HuH-7.5 (cell line): ENCODE measurements around the gene RASA3.
"Not testable (repeated sequence)": the region's sequence is repeated elsewhere in the genome, so short reads cannot be mapped to it uniquely, and the experiment has no call there.

Experiments used
- DNase-seq: peaks from one replicate; pipeline ENCODE4 v3.0.0; 2011; ENCODE audit warnings: low spot score

Gene RASA3

DNA sequence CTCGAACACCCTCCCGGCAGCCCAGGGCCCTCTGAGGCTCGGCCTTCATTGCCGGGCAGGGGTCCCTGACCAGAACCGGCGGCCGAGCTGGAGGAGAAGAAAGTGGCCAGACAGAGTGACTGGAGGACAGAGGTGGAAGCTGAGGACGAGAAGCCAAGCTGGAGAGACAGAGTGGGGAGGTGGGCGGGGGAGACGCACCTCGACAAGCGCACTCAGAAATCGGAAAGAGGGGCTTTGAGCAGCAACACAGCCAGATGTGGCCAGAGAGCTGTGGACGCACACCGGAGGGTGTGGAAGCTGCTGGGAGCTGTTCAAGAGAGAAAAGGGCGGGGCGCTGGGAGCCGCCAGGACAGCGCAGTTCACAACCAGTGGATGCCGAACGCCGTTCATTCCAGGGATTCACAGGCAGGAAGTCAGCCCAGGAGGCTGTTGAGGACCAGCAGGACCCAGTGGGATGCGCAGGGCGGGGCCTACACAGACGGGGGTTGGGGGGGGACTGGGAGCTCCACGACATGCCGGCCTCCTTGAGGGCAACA lies 130.3 kb downstream of the RASA3 start:
- no peak for DNase-seq

DNA sequence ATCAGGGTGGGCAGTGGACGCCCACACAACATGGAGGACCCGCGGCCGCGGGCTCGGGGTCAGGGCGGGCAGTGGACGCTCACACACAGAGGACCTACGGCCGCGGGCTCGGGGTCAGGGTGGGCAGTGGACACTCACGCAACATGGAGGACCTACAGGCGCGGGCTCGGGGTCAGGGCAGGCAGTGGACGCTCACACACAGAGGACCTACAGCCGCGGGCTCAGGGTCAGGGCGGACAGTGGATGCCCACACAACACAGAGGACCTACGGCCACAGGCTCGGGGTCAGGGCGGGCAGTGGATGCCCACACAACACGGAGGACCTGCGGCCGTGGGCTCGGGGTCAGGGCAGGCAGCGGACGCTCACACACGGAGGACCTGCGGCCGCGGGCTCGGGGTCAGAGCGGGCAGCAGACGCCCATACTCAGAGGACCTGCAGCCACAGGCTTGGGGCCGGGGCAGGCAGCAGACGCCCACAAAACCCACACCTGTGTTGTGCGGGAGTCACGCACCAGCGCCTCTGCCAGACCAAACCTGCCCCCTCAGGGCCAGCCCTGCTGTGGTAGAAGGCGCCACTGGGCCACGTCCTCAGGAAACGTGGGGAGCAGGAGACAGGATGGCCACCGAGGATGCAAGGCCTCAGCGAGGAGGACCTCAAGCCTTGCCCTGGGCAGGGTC lies 131.0 kb downstream of the RASA3 start:
- DNase-seq: no peak

DNA sequence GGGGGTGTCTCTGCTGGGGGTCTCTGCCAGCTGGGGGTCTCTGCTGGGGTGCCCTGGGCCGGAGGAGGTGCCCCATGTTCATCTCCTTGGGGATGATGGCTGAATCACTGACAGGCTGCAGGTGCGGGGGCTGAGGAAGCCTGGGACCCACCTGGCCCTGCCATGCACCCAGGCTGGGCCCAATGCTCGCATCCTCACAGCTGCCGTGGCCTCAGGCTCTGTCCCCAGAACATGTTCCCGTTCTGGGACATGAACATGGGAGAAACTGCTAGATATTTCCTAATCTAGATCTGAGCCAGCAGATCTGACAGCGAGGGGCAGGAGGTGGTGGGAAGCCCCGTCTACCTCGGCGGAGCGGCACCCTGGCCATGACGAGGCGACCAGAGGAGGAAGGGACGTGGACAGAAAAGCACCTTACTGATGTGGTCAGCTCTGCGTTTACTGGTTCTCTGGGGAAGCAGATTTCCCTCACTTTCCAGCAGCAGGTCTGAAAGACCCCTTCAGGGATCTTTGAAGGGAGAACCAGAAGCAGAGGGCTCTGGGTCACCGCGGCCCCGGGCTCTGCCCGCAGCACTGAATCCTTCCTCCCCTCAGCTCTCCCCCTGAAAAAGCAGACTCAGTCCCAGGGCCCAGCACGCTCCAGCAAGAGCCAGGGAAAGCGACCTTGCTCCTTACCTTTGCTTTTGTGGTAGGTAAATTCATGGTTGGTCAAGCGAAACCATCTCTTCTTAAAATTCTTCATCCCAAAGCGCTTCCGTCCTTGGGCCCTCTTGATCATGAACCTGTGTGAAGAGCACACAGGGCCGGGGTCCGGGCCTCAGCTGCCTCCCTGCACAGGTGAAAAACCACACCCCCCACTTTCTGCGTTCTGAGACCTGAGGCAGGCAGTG lies 132.0 kb downstream of the RASA3 start:
- DNase-seq: no peak

DNA sequence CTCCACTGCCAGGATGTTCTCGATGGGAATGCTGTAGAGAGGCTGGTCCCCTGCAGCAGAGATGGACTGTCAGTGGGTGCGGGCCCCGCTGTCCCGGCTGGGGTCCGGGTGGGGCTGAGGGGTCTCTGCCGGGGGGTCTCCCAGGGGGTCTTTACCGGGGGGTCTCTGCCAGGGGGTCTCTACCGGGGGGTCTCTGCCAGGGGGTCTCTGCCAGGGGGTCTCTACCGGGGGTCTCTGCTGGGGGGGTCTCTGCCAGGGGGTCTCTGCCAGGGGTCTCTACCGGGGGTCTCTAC lies 132.9 kb downstream of the RASA3 start:
- no peak for DNase-seq

DNA sequence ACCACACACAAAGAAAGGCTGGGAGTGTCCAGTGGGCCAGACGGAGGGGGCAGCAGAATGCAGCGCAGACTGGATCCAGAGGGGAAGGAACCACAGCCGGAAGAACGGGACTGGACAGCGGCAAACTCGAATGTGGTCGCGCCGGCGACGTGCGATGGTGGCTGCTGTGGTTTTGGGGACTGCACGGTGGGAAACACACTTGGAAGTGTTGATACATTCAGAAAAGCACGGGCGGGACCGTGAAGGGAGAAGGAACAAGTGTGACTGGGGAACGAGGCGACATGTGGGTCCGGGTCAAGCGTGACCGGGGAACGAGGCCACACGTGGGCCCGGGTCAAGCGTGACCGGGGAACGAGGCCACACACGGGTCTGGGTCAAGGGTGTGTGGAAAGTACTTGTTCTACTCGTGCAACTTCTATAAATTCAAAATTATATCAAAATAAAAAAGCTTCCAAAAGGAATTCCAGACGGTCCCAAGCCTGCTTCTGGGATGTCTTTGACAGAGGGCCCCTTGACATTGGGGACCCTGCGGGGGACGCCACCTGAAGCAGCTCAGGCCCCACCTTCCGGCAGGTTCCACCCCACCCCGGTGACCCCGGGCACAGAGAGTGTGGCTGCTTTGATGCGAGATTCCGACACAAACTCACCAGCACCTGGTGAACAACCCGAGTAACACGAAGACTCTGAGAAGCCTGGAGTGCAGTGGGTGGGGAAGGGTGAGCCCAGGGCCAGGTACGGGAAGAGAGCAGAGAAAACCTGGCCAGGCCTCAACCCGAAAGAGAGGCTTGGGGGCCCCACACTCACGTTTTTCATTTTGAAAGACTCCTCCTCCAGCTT lies 133.4 kb downstream of the RASA3 start:
- DNase-seq: no peak

DNA sequence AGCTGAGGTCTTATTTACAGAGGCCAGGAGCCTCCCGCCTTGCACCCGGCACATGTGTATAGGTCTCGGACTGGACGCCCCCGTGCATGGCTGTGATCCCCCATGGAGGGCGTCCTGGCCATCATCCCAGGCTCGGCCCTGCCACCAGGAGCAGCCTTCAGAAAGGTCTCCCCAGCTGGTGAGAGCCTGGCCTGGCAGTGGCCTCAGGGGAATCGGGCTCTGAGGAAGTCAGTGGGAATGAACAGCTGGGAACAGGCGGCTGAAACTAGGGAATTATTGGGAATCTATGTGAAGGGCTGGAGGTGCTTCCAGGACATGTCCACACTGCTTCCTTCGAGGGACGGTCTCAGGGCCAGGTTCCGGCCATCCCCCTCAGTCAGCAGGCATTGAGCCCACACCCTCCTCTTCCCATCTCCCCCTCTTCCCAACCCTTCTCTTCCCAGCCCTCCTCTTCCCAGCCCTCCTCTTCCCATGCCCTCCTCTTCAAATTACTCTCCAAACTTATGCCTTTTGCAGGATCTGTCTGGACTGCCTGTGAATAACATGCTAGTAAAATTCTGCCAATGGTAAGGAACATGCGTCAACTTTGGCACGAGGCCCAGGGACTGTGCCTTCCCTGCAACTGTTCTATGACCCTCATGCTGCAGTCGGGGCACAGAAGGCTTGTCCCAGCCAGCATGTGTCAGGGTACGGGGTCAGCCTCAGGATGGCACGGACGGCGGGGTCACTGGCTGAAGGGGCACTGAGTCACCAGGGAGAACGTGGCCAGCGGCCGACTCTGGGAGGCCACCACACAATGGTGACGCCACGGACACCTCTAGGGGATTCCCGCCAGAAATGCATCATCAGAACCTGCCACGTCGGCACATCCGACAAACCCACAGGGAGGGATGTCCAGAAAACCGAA lies 134.3 kb downstream of the RASA3 start:
- no peak for DNase-seq

DNA sequence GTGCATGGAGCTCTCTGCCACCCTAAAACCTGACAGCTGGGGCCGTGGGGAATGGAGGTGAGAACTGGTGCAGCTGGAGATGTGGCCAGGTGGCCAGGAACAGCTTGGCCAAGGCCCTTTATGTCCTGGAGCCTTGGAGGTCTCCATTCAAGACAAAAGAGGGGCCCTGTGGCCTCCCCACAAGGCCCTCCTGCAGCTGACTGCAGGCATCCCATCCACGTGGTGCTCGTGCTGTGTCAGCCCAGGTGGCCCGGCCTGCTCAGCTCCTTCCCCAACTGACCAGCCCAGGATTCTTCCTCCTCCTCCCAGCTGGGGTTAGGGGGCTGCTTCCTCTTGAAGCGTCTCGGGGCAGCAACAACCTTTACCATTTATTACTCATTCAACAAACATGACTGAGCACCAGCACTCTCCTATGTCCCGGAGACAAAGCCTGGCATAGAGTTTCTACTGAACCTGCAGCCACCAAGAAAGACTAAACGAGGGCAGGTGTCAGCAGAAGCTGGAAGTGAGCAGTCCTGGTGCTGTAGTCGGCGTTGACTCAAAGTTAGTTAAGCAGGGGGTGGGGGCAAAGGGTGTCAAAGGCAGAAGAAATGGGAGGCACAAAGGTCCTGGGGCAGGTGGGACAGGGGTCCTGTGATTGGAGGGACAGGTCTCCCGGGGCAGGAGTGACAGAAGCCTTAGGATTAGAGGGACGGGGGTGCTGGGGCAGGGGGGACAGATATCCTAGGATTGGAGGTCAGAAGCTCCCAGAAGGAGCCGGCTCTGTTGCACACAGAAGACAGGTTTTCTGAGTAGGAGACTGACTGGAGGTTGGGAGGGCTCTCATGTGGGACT lies 135.3 kb downstream of the RASA3 start:
- DNase-seq: no peak

DNA sequence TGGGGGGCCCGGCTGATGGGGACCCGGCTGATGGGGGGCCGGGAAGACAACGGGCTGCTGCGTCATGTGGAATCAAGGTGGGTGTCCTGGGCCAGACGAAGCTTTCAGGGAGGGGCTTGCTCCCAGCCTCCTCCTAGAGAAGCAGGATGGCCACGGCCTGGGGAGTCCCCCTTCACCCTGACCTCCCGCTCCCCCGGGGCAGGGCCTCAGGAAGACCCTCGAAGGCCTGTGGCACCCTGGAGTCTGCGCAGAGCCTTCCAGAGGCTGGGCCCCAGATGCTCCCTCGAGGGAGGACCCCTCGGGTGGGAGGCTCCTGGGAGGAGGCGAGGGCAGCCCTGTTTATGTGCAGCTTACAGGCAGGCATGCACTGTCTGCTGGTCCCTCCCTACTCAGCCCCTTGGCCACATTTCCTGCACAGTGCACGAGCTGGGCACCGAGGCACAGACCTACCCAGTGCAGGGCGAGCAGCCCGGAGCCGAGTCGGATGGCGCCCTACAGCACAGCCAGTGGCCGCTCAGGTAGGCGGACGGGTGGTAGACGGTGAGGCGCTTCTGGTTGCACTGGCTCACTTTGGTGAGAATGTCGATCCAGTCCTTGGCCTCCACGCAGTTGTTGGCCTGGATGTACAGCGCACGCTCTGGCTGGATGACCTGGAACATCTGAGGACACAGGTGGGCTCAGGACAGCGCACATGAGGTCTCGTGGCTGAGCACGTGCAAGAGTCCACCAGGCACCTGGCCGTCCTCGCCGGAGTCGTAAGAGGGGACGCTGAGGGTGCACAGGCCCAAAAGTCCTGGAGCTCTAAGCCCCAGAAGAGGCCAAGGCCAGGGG lies 136.1 kb downstream of the RASA3 start:
- DNase-seq: no peak

DNA sequence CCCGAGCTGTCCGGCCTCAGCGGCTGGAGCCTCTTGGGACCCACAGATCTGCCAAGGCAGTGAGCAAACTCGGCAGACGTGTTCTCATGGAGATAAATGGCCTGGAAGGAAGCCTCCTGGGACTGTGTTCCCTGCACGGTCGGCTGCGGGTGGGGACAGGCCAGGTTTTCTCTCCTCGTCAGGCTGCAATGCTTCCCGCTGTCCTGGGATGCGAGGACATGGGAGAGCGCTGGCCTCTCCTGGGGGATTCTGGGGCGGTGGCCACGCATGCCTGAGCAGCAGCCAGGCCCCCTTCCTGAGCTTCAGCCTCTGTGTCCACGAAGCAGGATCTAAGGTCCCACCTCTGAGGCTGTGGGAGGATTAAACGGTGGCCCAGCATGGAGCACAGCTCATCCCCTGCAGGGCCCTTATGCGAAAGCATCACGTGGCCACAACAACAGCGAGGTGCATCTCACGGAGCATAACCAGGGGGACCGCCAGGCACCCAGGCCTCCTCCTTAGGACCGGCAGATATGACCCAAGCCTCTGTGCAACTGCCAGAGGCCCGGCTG lies 137.3 kb downstream of the RASA3 start:
- DNase-seq: no peak

DNA sequence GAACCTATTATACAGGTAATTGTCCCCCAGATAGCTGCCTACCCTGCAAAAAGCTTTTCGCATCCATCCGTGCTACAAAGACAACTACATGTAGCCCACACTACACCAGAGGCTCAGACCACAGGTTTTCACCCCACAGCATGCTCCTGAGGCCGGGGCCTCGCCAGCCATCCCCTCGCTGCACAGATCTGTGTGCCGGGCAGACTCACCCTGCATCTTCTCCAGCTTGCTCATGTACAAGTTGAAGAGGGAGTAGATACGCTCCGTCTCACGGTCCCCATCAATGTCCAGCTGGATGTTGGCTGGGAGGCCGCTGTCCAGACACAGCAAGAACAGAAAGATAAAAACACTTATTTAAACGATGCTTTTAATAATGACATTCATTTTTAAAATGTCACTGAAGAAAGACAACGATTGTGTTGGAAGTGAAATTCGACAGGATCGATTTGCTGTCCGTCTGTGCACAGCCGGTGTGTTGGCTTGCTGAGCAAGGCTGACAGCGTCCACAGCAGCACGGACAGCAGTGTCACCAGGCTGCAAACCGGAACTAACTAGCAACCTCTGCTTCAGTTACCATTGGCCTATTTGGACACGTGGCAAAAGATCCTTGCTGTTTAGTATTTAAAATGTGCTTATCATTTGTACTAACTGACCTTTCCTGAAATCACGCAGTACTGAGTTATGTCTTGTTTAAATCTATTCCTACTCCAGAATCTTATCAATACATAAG lies 140.0 kb downstream of the RASA3 start:
- DNase-seq: no peak

DNA sequence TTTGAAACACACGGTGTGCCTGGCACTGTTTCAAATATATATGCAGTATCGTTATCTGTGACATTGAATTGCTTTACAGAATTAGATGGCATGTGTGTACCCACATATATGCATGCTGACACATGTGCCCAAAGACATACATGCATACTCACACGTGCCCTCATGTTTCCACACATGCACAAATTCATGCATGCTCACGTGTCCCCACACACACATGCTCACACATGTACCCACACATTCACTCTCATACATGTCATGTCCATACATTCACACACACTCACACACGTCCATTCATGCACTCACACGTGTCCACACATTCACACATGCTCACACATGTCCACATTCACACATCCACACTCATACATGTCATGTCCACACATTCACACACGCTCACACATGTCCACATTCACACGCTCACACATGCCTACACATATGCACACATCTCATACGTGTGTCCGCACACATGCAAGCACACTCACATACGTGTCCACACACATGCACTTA lies 140.7 kb downstream of the RASA3 start:
- DNase-seq: no peak

DNA sequence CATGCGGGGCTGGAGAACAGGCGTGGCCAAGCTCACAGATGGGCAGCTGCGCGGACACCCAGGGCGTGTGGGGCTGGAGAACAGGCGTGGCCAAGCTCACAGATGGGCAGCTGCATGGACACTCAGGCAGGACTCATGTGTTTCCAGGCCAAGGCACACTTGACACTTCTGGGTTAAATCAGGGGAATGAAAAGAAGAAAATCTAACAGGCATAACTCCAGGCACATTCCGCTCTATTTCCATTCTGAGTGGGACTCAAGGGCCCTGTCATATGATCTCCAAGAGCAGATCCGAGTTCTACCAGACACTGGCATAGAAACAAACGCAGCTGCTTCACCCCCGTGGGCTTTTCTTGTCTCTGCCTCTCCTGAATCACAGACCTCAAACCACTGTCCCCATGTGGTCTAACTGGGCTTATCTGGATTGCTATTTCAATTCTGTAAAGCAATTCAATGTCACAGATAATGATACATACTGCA lies 141.2 kb downstream of the RASA3 start:
- DNase-seq: no peak

DNA sequence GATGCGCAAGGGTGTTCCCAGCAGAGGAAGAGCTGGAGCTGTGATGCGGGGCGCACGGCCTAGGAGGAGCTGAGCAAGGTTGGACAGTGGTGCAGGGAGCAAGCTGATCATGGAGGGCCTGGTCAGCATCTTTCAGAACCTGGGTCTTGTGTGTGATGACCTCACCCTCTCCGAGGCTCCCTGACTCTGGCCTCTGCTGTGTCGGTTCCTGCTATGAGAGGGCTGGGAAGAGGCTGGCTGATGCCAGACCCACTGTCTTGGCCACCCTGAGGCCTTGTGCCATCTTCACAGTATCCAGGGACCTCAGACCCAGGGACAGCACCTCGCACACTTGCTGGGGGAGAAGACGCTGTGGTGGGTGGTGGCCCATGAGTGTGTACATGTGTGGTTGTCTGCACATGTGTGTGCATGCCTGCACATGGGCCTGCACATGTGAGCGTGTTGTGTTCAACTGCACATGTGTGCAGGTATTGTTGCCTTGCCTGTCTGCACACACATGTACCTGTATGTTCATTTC lies 142.0 kb downstream of the RASA3 start:
- DNase-seq: no peak

DNA sequence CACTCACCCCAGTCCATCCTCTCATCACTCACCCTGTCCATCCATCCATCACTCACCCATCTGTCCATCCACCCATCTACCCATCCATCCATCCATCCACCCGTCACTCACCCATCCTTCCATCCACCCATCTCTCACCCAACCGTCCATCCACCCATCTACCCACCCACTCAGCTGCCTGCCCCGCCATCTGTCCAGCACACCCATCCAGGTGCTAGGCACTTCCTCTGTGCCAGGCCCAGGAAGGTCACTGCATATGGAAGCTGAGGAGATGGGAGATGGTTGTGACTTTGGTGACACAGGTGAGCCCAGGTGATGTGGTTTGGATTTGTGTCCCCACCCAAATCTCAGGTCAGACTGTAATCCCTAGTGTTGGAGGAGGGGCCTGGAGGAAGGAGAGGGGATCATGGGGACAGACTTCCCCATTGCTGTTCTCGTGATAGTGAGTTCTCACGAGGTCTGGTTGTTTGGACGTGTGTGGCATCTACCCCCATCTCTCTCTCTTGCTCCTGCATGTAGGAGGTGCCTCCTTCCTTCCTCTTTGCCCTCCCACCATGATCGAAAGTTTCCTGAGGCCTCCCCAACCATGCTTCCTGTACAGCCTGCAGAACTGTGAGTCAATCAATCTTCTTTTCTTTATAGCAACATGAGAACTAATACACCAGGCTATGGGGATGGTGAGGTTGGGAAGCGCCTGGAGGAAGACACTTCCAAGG lies 142.7 kb downstream of the RASA3 start:
- DNase-seq: no peak

DNA sequence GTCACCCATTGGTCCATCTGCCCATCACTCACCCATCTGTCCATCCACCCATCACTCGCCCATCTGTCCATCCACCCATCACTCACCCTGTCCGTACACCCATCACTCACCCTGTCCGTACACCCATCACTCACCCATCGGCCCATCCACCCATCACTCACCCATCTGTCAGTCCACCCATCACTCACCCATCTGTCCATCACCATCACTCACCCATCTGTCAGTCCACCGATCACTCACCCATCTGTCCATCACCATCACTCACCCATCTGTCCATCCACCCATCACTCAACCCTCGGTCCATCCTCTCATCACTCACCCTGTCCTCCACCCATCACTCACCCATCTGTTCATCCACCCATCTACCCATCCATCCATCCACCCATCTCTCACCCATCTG lies 143.6 kb downstream of the RASA3 start:
- not testable (repeated sequence) for DNase-seq

DNA sequence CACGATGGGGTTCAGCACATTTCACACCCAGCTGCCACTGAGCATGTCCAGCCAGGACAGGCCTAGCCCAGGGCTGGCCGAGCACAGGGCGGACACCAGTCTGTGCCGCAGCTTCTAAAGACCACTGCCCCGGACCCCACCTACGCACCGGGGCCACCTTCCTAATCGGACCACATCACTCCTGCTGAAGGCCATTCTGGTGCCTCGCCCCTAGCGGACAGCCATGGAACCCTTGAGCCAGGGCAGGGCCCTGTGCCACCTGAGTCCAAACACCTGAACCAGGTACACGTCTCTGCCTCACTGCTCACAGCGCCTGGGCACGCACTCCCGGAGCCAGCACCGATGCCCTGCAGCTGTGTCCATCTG lies 150.1 kb downstream of the RASA3 start:
- DNase-seq: no peak

DNA sequence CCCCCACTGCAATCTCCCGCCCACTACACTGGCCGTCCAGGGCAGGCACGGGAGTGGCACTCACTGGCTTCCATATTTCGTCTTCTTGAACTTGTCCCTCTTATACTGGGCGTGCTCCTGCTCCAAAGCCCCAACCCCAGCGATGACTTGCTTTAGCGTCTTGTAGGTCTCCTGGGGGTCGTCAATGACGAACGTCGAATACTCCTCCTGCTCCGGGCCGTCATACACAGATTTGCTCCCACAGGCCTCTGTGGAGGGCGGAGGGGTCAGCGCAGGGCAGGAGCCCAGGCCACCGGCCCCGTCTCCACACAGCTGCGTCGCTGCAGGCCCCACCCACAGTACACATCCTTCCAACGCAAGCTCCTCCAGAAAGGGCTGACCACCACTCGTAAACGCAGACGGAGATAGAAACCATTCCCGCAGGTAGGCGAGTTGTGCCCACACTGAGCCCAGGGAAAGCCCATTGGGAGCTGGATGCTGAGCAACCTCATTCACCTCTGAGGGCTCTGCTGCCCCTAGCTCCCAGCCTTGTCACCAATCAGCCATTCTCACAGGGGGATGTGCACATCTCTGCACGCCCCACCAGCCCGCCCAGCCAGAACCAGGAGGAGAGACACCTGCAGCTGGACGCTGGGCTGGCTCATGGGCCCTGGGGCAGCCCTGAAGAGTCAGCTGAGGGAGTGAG lies 150.7 kb downstream of the RASA3 start:
- DNase-seq: no peak
